Posterior vena cava (tissue), 2 donors: ENCODE measurements around the gene BARD1. TPM values are rescaled to one million over a fixed set of nuclear protein-coding genes. Genes with fewer than 3 reads are reported as not detected.
"Not testable (repeated sequence)": the region's sequence is repeated elsewhere in the genome, so short reads cannot be mapped to it uniquely, and the experiment has no call there.

Experiments used
- DNase-seq: peaks from one replicate; pipeline ENCODE4 v3.0.0-alpha.2; 2020; ENCODE audit warnings: low spot score
- intact Hi-C, 2 donors: fragments of 100-400 bp; cut with DNase I; formaldehyde crosslinking; loops; one replicate each; pipeline versions ENCODE4 v1.14.1 to v1.14.2; 2022 to 2023
- long read RNA-seq, 2 donors: library from polyadenylated mRNA; unstranded; transcript quantifications; one replicate each; pipeline ENCODE4 v2.0.0, GENCODE V29; 2020 to 2021
- total RNA-seq, 2 donors: library from RNA; stranded (reverse); fragmentation: NEBNext Ultra II Directional; extraction: Animal tissue kit (Norgen Biotek cat#: 25700); gene quantifications; one replicate each; pipeline ENCODE4 v1.2.1, GENCODE V29; 2021
- donor health status: DM: yes; HTN: yes; CAD: no.
- donor health status: DM: yes; HTN: yes; CAD: no.

BARD1 gene
- total RNA-seq = 10 to 100 TPM; 19.0 to 19.1 TPM
- long read RNA-seq, donor 1, full-length matches to known transcripts = 3 of 5 reads
- long read RNA-seq, donor 1, partial matches to known transcripts = 2 of 5 reads
- long read RNA-seq, donor 1, other reads (novel, unspliced or antisense) = 0 of 5 reads
- long read RNA-seq, donor 2, full-length matches to known transcripts = 12 of 20 reads
- long read RNA-seq, donor 2, partial matches to known transcripts = 5 of 20 reads
- long read RNA-seq, donor 2, other reads (novel, unspliced or antisense) = 3 of 20 reads

- peak; percentile 88 for DNase-seq
- intact Hi-C loops = no loop called here
Measured at GRCh38 chr2:214808981-214809750, at the start of gene BARD1. BARD1 (minus strand) TSS chr2:214809683; CDS start chr2:214809569, 114 bp downstream.

- DNase-seq = no peak
- intact Hi-C loops = no loop called here
Measured at GRCh38 chr2:214856137-214856536, 46.7 kb upstream of the BARD1 start.

- intact Hi-C loops = no loop called here
- no peak for DNase-seq
Measured at GRCh38 chr2:214853906-214854305, 44.4 kb upstream of the BARD1 start.

GRCh38 chr2:214843823-214844222 is 34.3 kb upstream of the BARD1 start:
- DNase-seq = no peak
- intact Hi-C loops = no loop called here

GRCh38 chr2:214839464-214839863 is 30.0 kb upstream of the BARD1 start:
- no peak for DNase-seq
- intact Hi-C loops = no loop called here

GRCh38 chr2:214837466-214837865 is 28.0 kb upstream of the BARD1 start:
- no peak for DNase-seq
- intact Hi-C loops = no loop called here

- intact Hi-C loops = no loop called here
- no peak for DNase-seq
Measured at GRCh38 chr2:214836568-214836967, 27.1 kb upstream of the BARD1 start.

- DNase-seq = no peak
- intact Hi-C loops = no loop called here
Measured at GRCh38 chr2:214830794-214831346, 21.4 kb upstream of the BARD1 start.

- intact Hi-C loops = no loop called here
- no peak for DNase-seq
Measured at GRCh38 chr2:214816008-214816533, 6.6 kb upstream of the BARD1 start.

- intact Hi-C loops = no loop called here
Measured at GRCh38 chr2:214810671-214811070, 1.2 kb upstream of the BARD1 start.

GRCh38 chr2:214809751-214810564 is 475 bp upstream of the BARD1 start:
- intact Hi-C loops = no loop called here

More at GRCh38 chr2:214810671-214811070, 1.2 kb upstream of the BARD1 start:
- DNase-seq = no peak

GRCh38 chr2:214807653-214808052 is 1.8 kb downstream of the BARD1 start:
- no peak for DNase-seq
- intact Hi-C loops = no loop called here

More at GRCh38 chr2:214809751-214810564, 475 bp upstream of the BARD1 start:
- peak; percentile 100 for DNase-seq

GRCh38 chr2:214801768-214802397 is 7.6 kb downstream of the BARD1 start:
- DNase-seq = no peak
- intact Hi-C loops = no loop called here

- DNase-seq = no peak
- intact Hi-C loops = no loop called here
Measured at GRCh38 chr2:214801068-214801467, 8.4 kb downstream of the BARD1 start.

GRCh38 chr2:214800180-214800579 is 9.3 kb downstream of the BARD1 start:
- DNase-seq = no peak
- intact Hi-C loops = no loop called here

- intact Hi-C loops = no loop called here
Measured at GRCh38 chr2:214796911-214797310, 12.6 kb downstream of the BARD1 start.

GRCh38 chr2:214783181-214783580 is 26.3 kb downstream of the BARD1 start:
- intact Hi-C loops = not testable (repeated sequence)

More at GRCh38 chr2:214796911-214797310, 12.6 kb downstream of the BARD1 start:
- DNase-seq = no peak

GRCh38 chr2:214782671-214783070 is 26.8 kb downstream of the BARD1 start:
- intact Hi-C loops = no loop called here

More at GRCh38 chr2:214783181-214783580, 26.3 kb downstream of the BARD1 start:
- not testable (repeated sequence) for DNase-seq

GRCh38 chr2:214781226-214781625 is 28.3 kb downstream of the BARD1 start:
- no peak for DNase-seq
- intact Hi-C loops = no loop called here

More at GRCh38 chr2:214782671-214783070, 26.8 kb downstream of the BARD1 start:
- no peak for DNase-seq
